Uterus (tissue), 2 donors: ENCODE measurements around the gene PRUNE2.

Experiments
- CTCF ChIP-seq, 4 experiments: fragments of 200-600 bp in 2 of 4; fragments of 450-650 bp in 2 of 4; sonication (generic) in 2 of 4; IDR thresholded peaks; one replicate each; pipeline ENCODE4 v1.5.1; 2016 to 2019; ENCODE audit warnings: antibody characterized with exemption in 4 of 4, mild to moderate bottlenecking in 2 of 4, moderate library complexity in 1 of 4
- POLR2A ChIP-seq, 2 donors: fragments of 450-650 bp; IDR thresholded peaks; one replicate each; pipeline ENCODE4 v1.6.1; 2016; ENCODE audit warnings: antibody characterized with exemption in 2 of 2, mild to moderate bottlenecking in 1 of 2, moderate library complexity in 1 of 2

GRCh38 chr9:76607730-76608436, 298.0 kb downstream of the PRUNE2 start:
- TF ChIP-seq POLR2A (IDR thresholded peaks at IDR 0.05) (no peak), CTCF (IDR thresholded peaks at IDR 0.05) (no peak)
